H1 (cell line): ENCODE measurements around the gene TNS4.

ENCODE experiments used
- ATF2 ChIP-seq: IDR thresholded peaks from 2 replicates; pipeline ENCODE4 v1.6.1; 2012; ENCODE audit warnings: low read length, inconsistent platforms
- CHD2 ChIP-seq: IDR thresholded peaks from 2 replicates; pipeline ENCODE4 v1.6.1; 2012; ENCODE audit warnings: low read length, improper control_type of control experiment
- CREB1 ChIP-seq: IDR thresholded peaks from 2 replicates; pipeline ENCODE4 v1.6.1; 2012; ENCODE audit warnings: inconsistent platforms
- CTCF ChIP-seq, 3 experiments: IDR thresholded peaks; 1 replicate in 2 of 3; 2 replicates in 1 of 3; pipeline versions ENCODE4 v1.5.1 to v1.6.1; 2011; ENCODE audit warnings: low read length in 3 of 3, mild to moderate bottlenecking in 3 of 3, inconsistent platforms in 2 of 3, low read depth in 1 of 3, moderate library complexity in 1 of 3; ENCODE audit not compliant: insufficient read depth in 1 of 3; ENCODE audit errors: control extremely low read depth in 1 of 3
- EGR1 ChIP-seq: IDR thresholded peaks from 2 replicates; pipeline ENCODE4 v1.6.1; 2011; ENCODE audit warnings: low read depth, low read length, borderline replicate concordance
- GTF2F1 ChIP-seq: IDR thresholded peaks from 2 replicates; pipeline ENCODE4 v1.6.1; 2012; ENCODE audit warnings: low read depth, low read length, improper control_type of control experiment, borderline replicate concordance
- POLR2A ChIP-seq, 2 experiments: IDR thresholded peaks; 1 replicate in 1 of 2; 2 replicates in 1 of 2; pipeline ENCODE4 v1.6.1; 2011; ENCODE audit warnings: low read depth in 2 of 2, low read length in 2 of 2, mild to moderate bottlenecking in 2 of 2; ENCODE audit errors: control extremely low read depth in 1 of 2
- POLR2AphosphoS5 ChIP-seq: IDR thresholded peaks from 2 replicates; pipeline ENCODE4 v1.6.1; 2011; ENCODE audit warnings: low read depth, low read length
- SP2 ChIP-seq: IDR thresholded peaks from 2 replicates; pipeline ENCODE4 v1.6.1; 2012; ENCODE audit warnings: mild to moderate bottlenecking, low read length, inconsistent platforms
- SUZ12 ChIP-seq: fragments of 200-600 bp; sonication (generic); IDR thresholded peaks from 2 replicates; pipeline ENCODE4 v1.6.1; 2012; ENCODE audit warnings: mild to moderate bottlenecking, inconsistent platforms, low read length, moderate library complexity, mixed read lengths
- ZNF274 ChIP-seq: IDR thresholded peaks from 2 replicates; pipeline ENCODE4 v1.7.0; 2012; ENCODE audit warnings: low read length, borderline replicate concordance; ENCODE audit errors: extremely low read depth
- TF ChIP-seq, protein P1 (sequence below): IDR thresholded peaks from 2 replicates; pipeline ENCODE4 v1.6.1; 2011; ENCODE audit warnings: low read length, improper control_type of control experiment

DNA sequence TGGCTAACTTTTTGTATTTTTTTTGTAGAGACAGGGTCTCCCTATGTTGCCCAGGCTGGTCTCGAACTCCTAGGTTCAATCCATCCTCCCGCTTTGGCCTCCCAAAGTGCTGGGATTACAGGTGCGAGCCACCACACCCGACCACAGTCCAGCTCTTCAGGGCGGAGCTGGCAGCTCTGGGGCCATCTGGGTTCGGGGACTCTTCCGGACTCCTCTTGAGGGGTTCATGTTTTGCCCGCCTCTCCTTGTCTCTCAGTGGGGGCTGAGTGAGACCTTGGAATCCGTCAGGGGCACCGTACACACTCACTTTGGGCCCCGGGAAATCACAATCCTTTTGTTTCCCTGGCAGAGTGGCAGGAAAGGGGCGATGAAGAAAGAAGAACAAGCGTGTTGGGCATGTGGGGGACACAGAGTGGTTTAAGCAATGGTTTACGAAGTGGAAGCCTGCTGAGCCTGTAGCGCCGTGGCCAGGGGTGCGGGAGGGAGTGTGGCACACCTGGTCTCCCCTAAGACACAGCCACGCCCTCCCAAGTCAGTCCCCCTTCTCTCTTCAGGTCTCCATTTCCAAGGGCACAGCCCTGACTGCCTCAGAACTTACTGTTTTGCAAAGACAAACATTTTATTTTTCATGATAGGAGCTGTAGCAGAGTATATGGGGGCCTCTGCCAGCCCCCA is 26.1 kb downstream of the TNS4 start:
- no peak for TF ChIP-seq ATF2
- no peak for TF ChIP-seq POLR2AphosphoS5
- TF ChIP-seq, protein P1, sequence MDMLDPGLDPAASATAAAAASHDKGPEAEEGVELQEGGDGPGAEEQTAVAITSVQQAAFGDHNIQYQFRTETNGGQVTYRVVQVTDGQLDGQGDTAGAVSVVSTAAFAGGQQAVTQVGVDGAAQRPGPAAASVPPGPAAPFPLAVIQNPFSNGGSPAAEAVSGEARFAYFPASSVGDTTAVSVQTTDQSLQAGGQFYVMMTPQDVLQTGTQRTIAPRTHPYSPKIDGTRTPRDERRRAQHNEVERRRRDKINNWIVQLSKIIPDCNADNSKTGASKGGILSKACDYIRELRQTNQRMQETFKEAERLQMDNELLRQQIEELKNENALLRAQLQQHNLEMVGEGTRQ: no peak
- no peak for TF ChIP-seq GTF2F1
- TF ChIP-seq POLR2A (IDR thresholded peaks at IDR 0.05; ENCODE audit: control extremely low read depth in 1 of 2, low read depth in 2 of 2, low read length in 2 of 2): no peak
- no peak for TF ChIP-seq CHD2
- TF ChIP-seq SP2: no peak
- no peak for TF ChIP-seq SUZ12
- TF ChIP-seq CTCF (IDR thresholded peaks at IDR 0.05; ENCODE audit: control extremely low read depth in 1 of 3, insufficient read depth in 1 of 3, low read depth in 1 of 3, low read length in 3 of 3): no peak
- TF ChIP-seq EGR1: no peak
- no peak for TF ChIP-seq ZNF274
- TF ChIP-seq CREB1: no peak
